Glutamatergic neuron (in vitro differentiated cells): ENCODE measurements around the gene ANO4. TPM values are rescaled to one million over a fixed set of nuclear protein-coding genes. Genes with fewer than 3 reads are reported as not detected.

ENCODE experiments used
- DNase-seq: peaks from one replicate; pipeline ENCODE4 v3.0.0; 2022
- H3K27ac Mint-ChIP-seq: one replicate; pipeline ENCODE4 v1.8.0; 2020; ENCODE audit warnings: mild to moderate bottlenecking, mixed read lengths, inconsistent platforms; ENCODE audit not compliant: unreplicated experiment
- H3K27me3 Mint-ChIP-seq: one replicate; pipeline ENCODE4 v1.8.0; 2020; ENCODE audit warnings: mild to moderate bottlenecking, moderate library complexity, mixed read lengths, inconsistent platforms; ENCODE audit not compliant: unreplicated experiment
- H3K36me3 Mint-ChIP-seq: one replicate; pipeline ENCODE4 v1.8.0; 2020; ENCODE audit warnings: mild to moderate bottlenecking, mixed read lengths, inconsistent platforms; ENCODE audit not compliant: unreplicated experiment
- H3K4me1 Mint-ChIP-seq: one replicate; pipeline ENCODE4 v1.8.0; 2020; ENCODE audit warnings: mild to moderate bottlenecking, low read depth, mixed read lengths, inconsistent platforms; ENCODE audit not compliant: unreplicated experiment
- H3K4me3 Mint-ChIP-seq: one replicate; pipeline ENCODE4 v1.8.0; 2020; ENCODE audit warnings: mild to moderate bottlenecking, mixed read lengths, inconsistent platforms; ENCODE audit not compliant: unreplicated experiment
- H3K9me3 Mint-ChIP-seq: one replicate; pipeline ENCODE4 v1.8.0; 2020; ENCODE audit warnings: mild to moderate bottlenecking, moderate library complexity, mixed read lengths, inconsistent platforms; ENCODE audit not compliant: unreplicated experiment
- total RNA-seq: library from RNA; stranded (reverse); fragmentation: NEBNext Ultra II Directional; extraction: Animal tissue kit (Norgen Biotek cat#: 25700); gene quantifications from one replicate; pipeline ENCODE4 v1.2.1, GENCODE V29; 2021; ENCODE audit not compliant: unreplicated experiment
- TF ChIP-seq, protein P1 (sequence below): fragments of 200-600 bp; sonication (generic); IDR thresholded peaks from one replicate; pipeline ENCODE4 v1.5.0; 2021; ENCODE audit not compliant: partially characterized antibody, unreplicated experiment

The ANO4 gene
- total RNA-seq, 1 donor from 2014 or later = 38.0 TPM

DNA sequence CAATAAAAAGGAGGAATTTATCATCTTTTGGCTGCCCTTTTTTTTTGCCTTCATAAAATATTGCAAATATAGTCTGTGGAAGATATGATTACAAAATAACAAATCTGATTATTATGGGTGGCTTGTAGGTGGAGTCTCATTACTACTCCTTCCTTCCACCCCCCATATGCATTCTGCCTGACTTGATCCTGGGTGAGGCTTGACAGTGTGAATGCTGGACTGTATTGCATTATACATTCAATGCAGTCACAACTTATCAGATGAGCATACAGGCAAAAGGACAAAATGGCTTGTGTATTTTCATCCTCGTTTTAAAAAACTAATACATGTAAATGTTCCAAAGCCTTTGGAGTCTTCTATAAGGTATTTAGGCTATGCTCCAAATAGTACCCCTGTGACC is 186.3 kb downstream of the ANO4 start:
- peaks cover 5% of the 10 kb centered on the region for H3K36me3 Mint-ChIP-seq
- H3K9me3 Mint-ChIP-seq = peaks cover 1% of the 10 kb centered on the region
- no peak overlapping the region for H3K4me3 Mint-ChIP-seq
- H3K27ac Mint-ChIP-seq = no peak overlapping the region
- TF ChIP-seq, protein P1, sequence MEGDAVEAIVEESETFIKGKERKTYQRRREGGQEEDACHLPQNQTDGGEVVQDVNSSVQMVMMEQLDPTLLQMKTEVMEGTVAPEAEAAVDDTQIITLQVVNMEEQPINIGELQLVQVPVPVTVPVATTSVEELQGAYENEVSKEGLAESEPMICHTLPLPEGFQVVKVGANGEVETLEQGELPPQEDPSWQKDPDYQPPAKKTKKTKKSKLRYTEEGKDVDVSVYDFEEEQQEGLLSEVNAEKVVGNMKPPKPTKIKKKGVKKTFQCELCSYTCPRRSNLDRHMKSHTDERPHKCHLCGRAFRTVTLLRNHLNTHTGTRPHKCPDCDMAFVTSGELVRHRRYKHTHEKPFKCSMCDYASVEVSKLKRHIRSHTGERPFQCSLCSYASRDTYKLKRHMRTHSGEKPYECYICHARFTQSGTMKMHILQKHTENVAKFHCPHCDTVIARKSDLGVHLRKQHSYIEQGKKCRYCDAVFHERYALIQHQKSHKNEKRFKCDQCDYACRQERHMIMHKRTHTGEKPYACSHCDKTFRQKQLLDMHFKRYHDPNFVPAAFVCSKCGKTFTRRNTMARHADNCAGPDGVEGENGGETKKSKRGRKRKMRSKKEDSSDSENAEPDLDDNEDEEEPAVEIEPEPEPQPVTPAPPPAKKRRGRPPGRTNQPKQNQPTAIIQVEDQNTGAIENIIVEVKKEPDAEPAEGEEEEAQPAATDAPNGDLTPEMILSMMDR = no peak
- DNase-seq = no peak
- no peaks in the 10 kb centered on the region for H3K27me3 Mint-ChIP-seq
- no peaks in the 10 kb centered on the region for H3K4me1 Mint-ChIP-seq

DNA sequence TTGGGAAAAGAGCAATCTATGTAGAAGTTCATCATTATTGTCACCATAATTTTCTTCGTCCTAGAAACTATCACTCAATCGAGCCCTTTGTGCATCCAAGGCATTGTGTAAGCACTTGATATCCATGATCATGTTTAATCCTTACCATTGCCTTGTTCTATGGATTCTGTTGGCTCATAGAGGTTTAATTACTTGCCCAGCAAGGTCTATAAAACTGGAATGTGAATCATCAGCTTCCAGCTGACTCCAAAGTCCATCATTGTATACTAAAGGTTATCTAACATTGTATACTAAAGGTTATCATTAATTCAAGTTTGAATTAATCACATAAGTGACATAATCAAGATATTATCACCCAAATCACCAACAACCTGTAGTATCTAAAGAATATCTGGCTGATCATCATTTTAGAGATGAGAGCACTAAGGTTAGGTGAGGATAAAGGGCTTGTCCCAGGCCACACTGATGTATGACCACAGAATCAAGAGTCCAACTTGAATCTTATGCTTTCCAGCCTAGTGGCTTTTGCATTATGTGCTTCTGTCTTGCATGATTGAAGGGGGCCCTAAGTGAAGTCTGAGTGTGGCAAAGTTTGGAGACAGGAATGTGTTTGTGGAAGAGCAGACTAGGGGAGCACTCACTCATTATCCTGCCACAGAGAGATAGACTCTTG is 188.1 kb downstream of the ANO4 start:
- H3K4me1 Mint-ChIP-seq = no peaks in the 10 kb centered on the region
- TF ChIP-seq, protein P1 = no peak
- no peaks in the 10 kb centered on the region for H3K27me3 Mint-ChIP-seq
- no peak for DNase-seq
- H3K27ac Mint-ChIP-seq = no peak overlapping the region
- H3K4me3 Mint-ChIP-seq = no peak overlapping the region
- H3K9me3 Mint-ChIP-seq = peaks cover 1% of the 10 kb centered on the region
- H3K36me3 Mint-ChIP-seq = peaks cover 4% of the 10 kb centered on the region

DNA sequence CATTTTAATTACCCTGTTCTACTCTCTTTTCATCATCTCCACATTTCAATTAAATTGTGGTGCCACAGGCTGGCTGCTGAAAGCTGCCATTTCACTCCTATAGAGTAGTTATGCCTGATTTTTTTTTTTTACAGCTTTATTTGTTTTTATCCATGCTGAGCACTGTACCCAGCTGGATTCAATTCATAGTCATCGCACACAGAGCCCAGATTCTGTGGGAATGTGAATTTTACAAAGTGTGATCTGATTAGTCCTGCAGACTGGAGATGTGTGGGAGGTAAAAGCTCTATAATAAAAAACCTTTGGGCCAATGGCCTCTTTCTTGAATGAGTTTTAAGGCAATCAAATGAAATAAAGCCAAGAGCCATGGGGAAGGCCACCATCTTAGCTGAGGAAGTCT is 190.2 kb downstream of the ANO4 start:
- DNase-seq = no peak
- H3K9me3 Mint-ChIP-seq = no peaks in the 10 kb centered on the region
- TF ChIP-seq, protein P1 = no peak
- no peaks in the 10 kb centered on the region for H3K36me3 Mint-ChIP-seq
- peaks cover 3% of the 10 kb centered on the region for H3K4me1 Mint-ChIP-seq
- H3K27me3 Mint-ChIP-seq = peaks cover 4% of the 10 kb centered on the region
- H3K27ac Mint-ChIP-seq = no peak overlapping the region
- no peak overlapping the region for H3K4me3 Mint-ChIP-seq

DNA sequence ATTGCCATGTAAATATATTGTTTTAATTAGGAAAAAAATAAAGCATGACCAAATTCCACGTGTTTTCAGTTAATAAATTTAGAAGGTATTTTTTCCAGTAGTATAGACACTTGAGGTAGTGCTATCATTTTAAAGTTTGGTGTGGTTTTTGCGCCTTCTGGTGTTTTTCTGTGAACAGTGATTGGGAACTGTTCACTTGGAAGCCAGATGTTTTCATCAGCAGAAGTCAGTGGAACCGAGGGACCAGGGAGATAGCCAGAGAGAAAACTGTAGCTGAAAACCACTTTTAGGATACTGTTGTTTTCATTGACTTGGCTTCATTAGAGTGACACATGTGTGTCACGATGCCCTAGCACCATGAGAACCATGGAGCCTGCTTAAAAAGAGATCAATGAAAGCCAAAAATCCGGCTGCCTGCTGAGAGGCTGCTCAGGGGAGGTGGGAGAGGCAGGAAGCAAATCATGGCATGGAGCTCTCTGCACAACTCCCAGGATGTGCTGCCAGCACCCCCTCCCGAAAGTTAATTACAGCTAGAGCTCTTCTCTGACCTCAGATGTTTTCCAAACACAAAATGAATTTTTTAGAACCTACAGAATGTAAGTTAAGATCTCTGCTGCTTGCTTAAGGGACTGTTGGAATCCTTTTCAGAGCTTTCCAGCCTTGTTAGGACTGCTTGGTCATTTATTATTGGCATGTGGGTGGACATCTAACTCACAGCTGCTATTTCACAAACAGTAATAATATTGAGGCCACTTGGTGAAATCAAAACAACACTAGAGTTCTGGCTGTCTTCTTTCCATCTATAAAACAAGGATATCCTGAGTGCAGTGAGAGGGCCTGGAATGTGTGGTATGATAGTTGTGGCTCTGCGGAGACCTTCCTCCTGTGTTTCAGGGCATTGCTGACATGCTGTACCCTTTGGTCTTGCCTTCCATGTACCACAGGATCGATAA is 192.3 kb downstream of the ANO4 start:
- TF ChIP-seq, protein P1 = no peak
- Mint-ChIP-seq H3K36me3 (no peaks in the 10 kb centered on the region), H3K4me1 (peaks cover 3% of the 10 kb centered on the region), H3K4me3 (no peak overlapping the region), H3K27ac (no peak overlapping the region), H3K9me3 (no peaks in the 10 kb centered on the region), H3K27me3 (peaks cover 6% of the 10 kb centered on the region)
- DNase-seq = no peak
